Hepatic stellate cell (primary cell): Measurements from ENCODE around the gene TOMT.
A peak's percentile ranks its signal among the peaks of the same experiment; 100 is the strongest.
"Not testable (repeated sequence)": the region's sequence is repeated elsewhere in the genome, so short reads cannot be mapped to it uniquely, and the experiment has no call there.

Experiments
- DNase-seq: peaks from one replicate; pipeline ENCODE4 v3.0.0; 2011; ENCODE audit warnings: low spot score

Gene TOMT

GRCh38 chr11:72127923-72128322, 22.2 kb downstream of the TOMT start:
- DNase-seq: no peak

DNA sequence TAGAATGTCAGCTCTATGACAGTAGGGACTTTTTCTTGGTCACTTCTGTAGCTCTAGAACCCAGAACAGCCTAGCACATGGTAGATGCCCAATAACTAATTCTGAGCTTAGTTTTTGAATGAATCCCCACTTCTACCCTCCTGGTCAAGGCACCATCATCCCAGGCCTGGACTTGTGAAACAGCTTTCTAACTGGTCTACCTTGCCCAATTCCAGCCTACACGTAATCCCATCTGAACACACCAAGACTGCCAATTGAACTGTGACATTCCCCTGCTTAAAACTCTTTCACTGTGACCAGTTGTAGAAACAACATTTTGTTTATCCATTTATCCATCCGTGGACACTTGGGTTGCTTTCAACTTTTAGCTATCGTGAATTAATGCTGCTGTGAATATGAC, 23.7 kb downstream of the TOMT start:
- DNase-seq: no peak

- DNase-seq: no peak
Measured at GRCh38 chr11:72132646-72133045, 26.9 kb downstream of the TOMT start.

DNA sequence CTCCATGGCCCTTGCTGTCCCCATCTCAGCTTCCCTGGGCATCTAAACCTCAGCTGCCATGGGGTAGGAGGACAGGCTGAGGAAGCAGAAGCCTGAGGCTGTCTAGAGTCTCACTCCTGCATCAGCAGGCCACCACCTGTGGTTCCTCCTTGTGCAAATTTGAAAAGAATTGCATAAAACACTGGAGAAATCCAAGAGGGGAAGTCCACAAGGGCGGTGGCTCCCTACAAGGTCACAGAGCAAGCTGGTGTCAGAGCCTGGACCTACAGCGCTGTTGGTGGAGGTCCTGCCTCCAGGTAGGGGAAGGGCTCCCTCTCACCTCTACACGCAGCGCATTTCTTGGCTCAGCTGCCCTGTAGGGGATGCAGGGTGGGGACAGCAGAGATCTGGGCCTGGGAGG, 29.7 kb downstream of the TOMT start, which contains the start of gene FOLR3:
FOLR3 (plus strand) TSS at position 253 of the 400 bp plus-strand sequence. CDS start 228 bp downstream, outside the sequence.
- not testable (repeated sequence) for DNase-seq

DNA sequence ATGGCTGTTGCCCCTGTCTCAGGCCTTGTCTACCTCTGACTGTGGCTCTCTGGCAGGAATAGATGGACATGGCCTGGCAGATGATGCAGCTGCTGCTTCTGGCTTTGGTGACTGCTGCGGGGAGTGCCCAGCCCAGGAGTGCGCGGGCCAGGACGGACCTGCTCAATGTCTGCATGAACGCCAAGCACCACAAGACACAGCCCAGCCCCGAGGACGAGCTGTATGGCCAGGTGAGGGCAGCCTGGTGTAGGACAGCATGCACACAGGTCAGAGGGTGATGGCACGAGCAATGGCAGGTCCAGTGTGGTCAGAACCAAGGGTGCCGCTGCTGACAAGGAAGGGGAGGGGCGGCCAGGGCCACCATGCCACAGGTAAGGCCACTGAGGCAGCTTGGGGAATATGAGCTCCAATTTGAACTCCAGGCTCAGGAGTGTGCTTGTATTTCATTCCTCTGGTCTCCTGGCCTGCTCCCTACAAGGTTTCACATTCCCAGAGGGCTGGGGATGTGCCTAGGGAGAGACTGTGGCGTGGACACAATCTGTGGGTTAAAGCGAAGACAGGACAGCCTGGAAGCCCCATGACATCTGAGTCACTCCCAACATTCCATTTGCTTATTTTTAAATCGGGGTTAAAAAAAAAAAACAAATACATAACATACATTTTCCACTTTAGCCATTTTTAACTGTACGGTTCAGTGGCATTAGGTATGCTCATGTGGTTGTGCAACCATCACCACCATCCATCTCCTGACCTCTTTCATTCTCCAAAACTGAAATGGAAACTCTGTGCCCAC, 30.4 kb downstream of the TOMT start:
- DNase-seq: peak; percentile 76

GRCh38 chr11:72136684-72137262, 31.0 kb downstream of the TOMT start:
- DNase-seq: no peak

- DNase-seq: no peak
Measured at GRCh38 chr11:72138821-72139390, 33.2 kb downstream of the TOMT start.

GRCh38 chr11:72139500-72139899, 33.8 kb downstream of the TOMT start:
- no peak for DNase-seq

DNA sequence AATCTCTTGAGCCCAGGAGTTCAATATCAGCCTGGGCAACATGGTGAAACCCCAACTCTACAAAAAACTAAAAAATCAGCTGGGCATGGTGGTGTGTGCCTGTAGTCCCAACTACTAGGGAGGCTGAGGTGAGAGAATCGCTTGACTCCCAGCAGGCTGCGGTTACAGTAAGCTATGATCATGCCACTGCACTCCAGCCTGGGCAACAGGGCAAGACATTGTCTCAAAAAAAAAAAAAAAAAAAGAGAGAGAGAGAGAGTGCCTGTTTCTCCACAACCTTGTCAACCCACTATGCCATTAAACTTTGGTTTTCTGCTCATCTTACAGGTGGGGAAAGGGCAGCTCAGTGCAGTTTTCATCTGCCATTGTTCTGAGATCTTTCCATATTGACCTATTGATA, 34.9 kb downstream of the TOMT start:
- no peak for DNase-seq

DNA sequence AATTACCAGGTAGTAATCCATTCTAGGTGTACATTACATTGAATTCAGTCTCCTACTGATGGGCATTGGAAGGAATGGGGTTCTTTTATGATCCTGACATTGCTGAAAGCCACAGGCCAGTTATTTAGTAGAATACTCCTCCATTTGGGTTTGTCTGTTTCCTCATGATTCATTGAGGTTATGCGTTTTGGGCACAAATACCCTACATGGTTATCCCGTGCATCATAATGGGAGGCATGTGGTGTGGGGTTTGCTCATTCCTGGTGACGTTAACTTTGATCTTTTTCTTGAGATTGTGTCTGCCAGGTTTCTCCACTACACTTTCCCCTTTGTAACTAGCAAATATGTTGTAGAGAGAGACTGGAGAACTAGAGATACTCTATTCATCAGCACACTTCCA, 35.3 kb downstream of the TOMT start:
- DNase-seq: peak; percentile 84

- not testable (repeated sequence) for DNase-seq
Measured at GRCh38 chr11:72142086-72142485, 36.4 kb downstream of the TOMT start.

DNA sequence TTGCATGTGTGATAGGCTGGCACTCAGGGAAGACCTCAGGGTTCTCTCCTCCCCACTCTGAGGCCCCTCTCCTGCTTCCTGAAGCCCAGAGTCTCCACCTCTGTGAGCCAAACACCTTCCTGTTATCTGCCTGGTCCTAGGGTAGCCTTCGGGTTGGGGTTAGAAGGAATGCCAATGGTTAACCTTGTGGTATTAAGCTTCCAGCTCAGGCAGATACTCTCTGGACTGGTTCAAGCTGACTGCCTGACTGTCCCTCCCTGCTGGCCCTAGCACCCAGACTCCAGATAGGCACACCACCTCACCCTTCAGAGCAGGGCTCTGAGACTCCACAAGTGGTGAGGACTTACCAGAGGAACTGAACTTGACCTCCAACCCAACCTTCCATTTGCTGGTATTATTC, 36.8 kb downstream of the TOMT start:
- DNase-seq: not testable (repeated sequence)

DNA sequence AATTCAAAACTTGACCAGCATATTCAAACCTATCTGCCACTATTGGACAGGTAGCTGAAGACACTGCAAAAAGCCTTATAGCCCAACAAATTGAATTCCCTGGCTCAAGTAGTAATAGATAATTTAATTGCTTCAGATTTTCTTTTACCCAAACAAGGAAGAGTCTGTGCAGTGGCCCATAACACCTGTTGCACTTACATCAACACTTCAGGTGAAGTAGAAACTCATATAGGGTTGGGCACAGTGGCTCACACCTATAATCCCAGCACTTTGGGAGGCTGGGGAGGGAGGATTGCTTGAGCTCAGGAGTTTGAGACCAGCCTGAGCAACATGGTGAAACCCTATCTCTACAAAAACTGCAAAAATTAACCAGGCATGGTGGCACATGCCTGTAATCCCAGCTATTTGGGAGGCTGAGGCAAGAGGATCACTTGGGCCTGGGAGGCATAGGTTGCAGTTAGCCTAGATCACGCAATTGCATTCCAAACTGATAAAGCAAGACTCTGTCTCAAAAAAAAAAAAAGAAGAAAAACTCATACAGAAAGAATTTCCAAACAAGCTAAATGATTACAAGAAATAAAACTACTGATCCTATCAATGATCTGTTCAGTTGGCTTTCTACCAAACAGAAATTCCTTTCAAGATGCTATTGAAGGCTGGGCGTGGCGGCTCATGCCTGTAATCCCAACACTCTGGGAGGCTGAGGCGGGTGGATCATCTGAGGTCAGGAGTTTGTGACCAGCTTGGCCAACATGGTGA, 39.3 kb downstream of the TOMT start:
- DNase-seq: peak; percentile 35

GRCh38 chr11:72146625-72147024, 40.9 kb downstream of the TOMT start:
- DNase-seq: no peak

GRCh38 chr11:72150882-72151281, 45.2 kb downstream of the TOMT start:
- DNase-seq: no peak

DNA sequence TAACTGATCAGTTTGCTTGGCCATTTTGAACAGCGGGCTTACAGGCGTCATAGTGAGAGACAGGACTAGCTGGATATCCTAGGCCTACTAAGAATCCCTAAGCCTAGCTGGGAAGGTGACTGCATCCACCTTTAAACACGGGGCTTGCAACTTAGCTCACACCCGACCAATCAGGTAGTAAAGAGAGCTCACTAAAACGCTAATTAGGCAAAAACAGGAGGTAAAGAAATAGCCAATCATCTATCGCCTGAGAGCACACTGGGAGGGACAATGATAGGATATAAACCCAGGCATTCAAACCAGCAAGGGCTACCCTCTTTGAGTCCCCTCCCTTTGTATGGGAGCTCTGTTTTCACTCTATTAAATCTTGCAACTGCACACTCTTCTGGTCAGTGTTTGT, 48.1 kb downstream of the TOMT start:
- not testable (repeated sequence) for DNase-seq

- DNase-seq: no peak
Measured at GRCh38 chr11:72154816-72155215, 49.1 kb downstream of the TOMT start.

DNA sequence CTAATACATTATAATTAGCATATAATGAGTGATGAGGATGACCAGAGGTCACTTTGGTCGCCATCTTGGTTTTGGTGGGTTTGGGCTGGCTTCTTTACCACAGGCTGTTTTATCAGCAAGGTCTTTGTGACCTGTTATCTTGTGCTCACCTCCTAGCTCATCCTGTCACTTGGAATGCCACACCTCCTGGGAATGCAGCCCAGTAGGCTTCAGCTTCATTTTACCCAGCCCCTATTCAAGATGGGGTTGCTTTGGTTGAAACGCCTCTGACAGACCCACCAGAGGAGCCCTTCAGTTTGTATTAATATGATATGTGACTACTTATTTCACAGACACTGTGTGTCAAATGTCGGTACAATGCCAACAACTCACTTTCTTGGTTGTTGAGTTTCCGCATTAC, 50.0 kb downstream of the TOMT start:
- DNase-seq: no peak

- no peak for DNase-seq
Measured at GRCh38 chr11:72157131-72157530, 51.4 kb downstream of the TOMT start.
